ENCODE results near the gene GPR183. TPM values are rescaled to one million over a fixed set of nuclear protein-coding genes. Genes with fewer than 3 reads are reported as not detected.

Gene GPR183
- total RNA-seq, 1 donor, result 0.36 TPM

DNA sequence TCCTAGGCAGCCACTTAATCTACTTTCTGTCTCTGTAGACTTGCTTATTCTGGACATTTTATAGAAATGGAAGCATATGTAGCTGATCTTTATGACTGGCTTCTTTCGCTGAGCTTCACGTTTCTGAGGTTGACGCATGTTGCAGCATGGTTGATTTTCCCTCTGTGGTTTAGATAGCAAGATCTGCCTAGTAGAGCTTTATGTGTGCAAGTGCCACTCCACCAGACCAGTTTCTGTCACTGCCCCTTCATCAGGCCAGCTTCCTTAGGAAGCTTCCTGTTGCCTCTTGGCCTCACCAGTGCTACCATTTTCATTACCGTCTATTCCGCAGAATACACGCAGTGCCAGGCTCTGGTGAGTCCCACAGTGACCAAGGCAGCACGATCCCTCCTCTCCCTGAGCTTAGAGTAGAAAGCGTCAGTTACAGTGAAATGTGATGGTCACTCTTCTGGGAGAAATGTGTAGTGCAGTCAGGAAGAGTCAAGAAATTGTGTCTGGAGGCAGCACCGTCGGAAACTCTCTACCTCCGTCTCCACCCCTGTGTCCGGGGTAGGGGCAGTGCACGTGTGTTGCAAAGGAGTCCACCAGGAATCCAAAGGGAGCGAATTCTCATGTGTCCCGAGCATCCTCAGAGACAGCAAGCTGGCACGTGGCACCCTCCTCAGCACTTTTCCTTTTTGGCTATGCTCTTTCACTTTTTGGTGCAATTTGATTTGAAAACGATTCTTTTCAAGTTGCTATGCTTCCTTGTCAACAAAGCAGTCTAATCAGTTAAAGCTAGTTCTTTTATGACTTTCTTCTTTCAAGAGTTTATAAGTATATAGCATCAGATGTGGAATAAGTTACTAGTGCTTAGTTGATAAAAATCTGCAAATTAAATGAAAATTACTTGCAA lies 45.4 kb upstream of the GPR183 start:
- no peak overlapping the region for H3K4me3 ChIP-seq (ENCODE audit: insufficient read depth, low read length)
- H3K79me2 ChIP-seq (ENCODE audit: insufficient read depth, low read length), result no peaks in the 10 kb centered on the region
- peaks cover 3% of the 10 kb centered on the region for H3K36me3 ChIP-seq (ENCODE audit: insufficient read depth, low read length)
- no peak for DNase-seq (ENCODE audit: insufficient read length, low spot score, missing footprints)
- no peaks in the 10 kb centered on the region for H3K9me3 ChIP-seq (ENCODE audit: low read depth, low read length)
- H3K4me2 ChIP-seq (ENCODE audit: insufficient read depth, low read length), result no peak overlapping the region
- H2AFZ ChIP-seq (ENCODE audit: low read length), result no peak overlapping the region
- TF ChIP-seq, protein P1, sequence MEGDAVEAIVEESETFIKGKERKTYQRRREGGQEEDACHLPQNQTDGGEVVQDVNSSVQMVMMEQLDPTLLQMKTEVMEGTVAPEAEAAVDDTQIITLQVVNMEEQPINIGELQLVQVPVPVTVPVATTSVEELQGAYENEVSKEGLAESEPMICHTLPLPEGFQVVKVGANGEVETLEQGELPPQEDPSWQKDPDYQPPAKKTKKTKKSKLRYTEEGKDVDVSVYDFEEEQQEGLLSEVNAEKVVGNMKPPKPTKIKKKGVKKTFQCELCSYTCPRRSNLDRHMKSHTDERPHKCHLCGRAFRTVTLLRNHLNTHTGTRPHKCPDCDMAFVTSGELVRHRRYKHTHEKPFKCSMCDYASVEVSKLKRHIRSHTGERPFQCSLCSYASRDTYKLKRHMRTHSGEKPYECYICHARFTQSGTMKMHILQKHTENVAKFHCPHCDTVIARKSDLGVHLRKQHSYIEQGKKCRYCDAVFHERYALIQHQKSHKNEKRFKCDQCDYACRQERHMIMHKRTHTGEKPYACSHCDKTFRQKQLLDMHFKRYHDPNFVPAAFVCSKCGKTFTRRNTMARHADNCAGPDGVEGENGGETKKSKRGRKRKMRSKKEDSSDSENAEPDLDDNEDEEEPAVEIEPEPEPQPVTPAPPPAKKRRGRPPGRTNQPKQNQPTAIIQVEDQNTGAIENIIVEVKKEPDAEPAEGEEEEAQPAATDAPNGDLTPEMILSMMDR (IDR thresholded peaks at IDR 0.05; ENCODE audit: extremely low read depth, low read depth, low read length), result peak; percentile 16
- no peaks in the 10 kb centered on the region for H3K27me3 ChIP-seq (ENCODE audit: insufficient read depth, low read length)
- peaks cover 14% of the 10 kb centered on the region for H4K20me1 ChIP-seq (ENCODE audit: insufficient read depth, low read length)
- H3K4me1 ChIP-seq (ENCODE audit: insufficient read depth, low read length), result peaks cover 38% of the 10 kb centered on the region
- H3K27ac ChIP-seq (ENCODE audit: low read depth, low read length), result no peak overlapping the region

GRCh38 chr13:99351772-99352171 lies 44.6 kb upstream of the GPR183 start:
- no peaks in the 10 kb centered on the region for H3K9me3 ChIP-seq (ENCODE audit: low read depth, low read length)
- no peaks in the 10 kb centered on the region for H3K79me2 ChIP-seq (ENCODE audit: insufficient read depth, low read length)
- H3K4me3 ChIP-seq (ENCODE audit: insufficient read depth, low read length), result no peak overlapping the region
- H2AFZ ChIP-seq (ENCODE audit: low read length), result no peak overlapping the region
- peaks cover 3% of the 10 kb centered on the region for H3K36me3 ChIP-seq (ENCODE audit: insufficient read depth, low read length)
- H4K20me1 ChIP-seq (ENCODE audit: insufficient read depth, low read length), result peaks cover 13% of the 10 kb centered on the region
- peaks cover 30% of the 10 kb centered on the region for H3K4me1 ChIP-seq (ENCODE audit: insufficient read depth, low read length)
- no peak overlapping the region for H3K4me2 ChIP-seq (ENCODE audit: insufficient read depth, low read length)
- TF ChIP-seq, protein P1 (IDR thresholded peaks at IDR 0.05; ENCODE audit: extremely low read depth, low read depth, low read length), result no peak
- no peak overlapping the region for H3K27ac ChIP-seq (ENCODE audit: low read depth, low read length)
- DNase-seq (ENCODE audit: insufficient read length, low spot score, missing footprints), result no peak
- no peaks in the 10 kb centered on the region for H3K27me3 ChIP-seq (ENCODE audit: insufficient read depth, low read length)

DNA sequence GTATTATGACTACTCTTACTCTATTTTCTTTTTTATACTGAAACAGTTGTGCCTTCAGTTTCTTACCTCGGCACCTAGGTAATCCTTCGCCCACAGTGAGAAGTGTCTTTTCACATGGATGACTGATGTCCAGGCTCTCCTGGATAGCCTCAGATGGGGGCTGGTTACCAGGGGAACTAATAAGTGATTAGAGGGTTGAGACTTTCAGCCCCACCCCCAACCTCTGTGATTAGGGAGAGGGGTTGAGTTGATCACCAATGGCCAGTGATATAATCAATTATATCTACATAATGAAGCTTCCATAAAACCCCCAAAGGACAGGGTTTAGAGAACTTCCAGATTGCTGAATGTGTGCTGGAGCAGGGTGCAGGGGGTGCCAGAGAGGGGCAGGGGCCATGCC lies 43.0 kb upstream of the GPR183 start:
- Histone ChIP-seq H3K4me1 (ENCODE audit: insufficient read depth, low read length) (peaks cover 17% of the 10 kb centered on the region), H3K27me3 (ENCODE audit: insufficient read depth, low read length) (no peaks in the 10 kb centered on the region), H3K36me3 (ENCODE audit: insufficient read depth, low read length) (peaks cover 3% of the 10 kb centered on the region), H3K79me2 (ENCODE audit: insufficient read depth, low read length) (no peaks in the 10 kb centered on the region), H3K27ac (ENCODE audit: low read depth, low read length) (no peak overlapping the region), H4K20me1 (ENCODE audit: insufficient read depth, low read length) (peaks cover 14% of the 10 kb centered on the region), H2AFZ (ENCODE audit: low read length) (no peak overlapping the region), H3K4me3 (ENCODE audit: insufficient read depth, low read length) (no peak overlapping the region), H3K4me2 (ENCODE audit: insufficient read depth, low read length) (no peak overlapping the region), H3K9me3 (ENCODE audit: low read depth, low read length) (no peaks in the 10 kb centered on the region)
- TF ChIP-seq, protein P1 (IDR thresholded peaks at IDR 0.05; ENCODE audit: extremely low read depth, low read depth, low read length), result no peak
- no peak for DNase-seq (ENCODE audit: insufficient read length, low spot score, missing footprints)

GRCh38 chr13:99347911-99348451 lies 40.8 kb upstream of the GPR183 start:
- Histone ChIP-seq H3K4me1 (ENCODE audit: insufficient read depth, low read length) (no peaks in the 10 kb centered on the region), H3K36me3 (ENCODE audit: insufficient read depth, low read length) (peaks cover 3% of the 10 kb centered on the region), H4K20me1 (ENCODE audit: insufficient read depth, low read length) (peaks cover 7% of the 10 kb centered on the region), H2AFZ (ENCODE audit: low read length) (no peak overlapping the region), H3K4me2 (ENCODE audit: insufficient read depth, low read length) (no peak overlapping the region), H3K4me3 (ENCODE audit: insufficient read depth, low read length) (no peak overlapping the region), H3K9me3 (ENCODE audit: low read depth, low read length) (no peaks in the 10 kb centered on the region), H3K27ac (ENCODE audit: low read depth, low read length) (no peak overlapping the region), H3K27me3 (ENCODE audit: insufficient read depth, low read length) (no peaks in the 10 kb centered on the region), H3K79me2 (ENCODE audit: insufficient read depth, low read length) (no peaks in the 10 kb centered on the region)
- TF ChIP-seq, protein P1 (IDR thresholded peaks at IDR 0.05; ENCODE audit: extremely low read depth, low read depth, low read length), result no peak
- DNase-seq (ENCODE audit: insufficient read length, low spot score, missing footprints), result no peak
